HL-60/S4 (cell line): ENCODE measurements around the gene TOP1.

Source experiments
- in situ Hi-C: fragments of 300-500 bp; cut with MboI; formaldehyde crosslinking; loops from 2 replicates; pipeline ENCODE4 v1.14.3; 2022; ENCODE audit warnings: low sequenced_read_pairs

TOP1 gene

GRCh38 chr20:41165001-41165882 is 136.6 kb downstream of the TOP1 start:
- in situ Hi-C loops = no loop called here

GRCh38 chr20:41166201-41167117 is 137.8 kb downstream of the TOP1 start:
- in situ Hi-C loops = no loop called here

- in situ Hi-C loops = no loop called here
Observed at GRCh38 chr20:41167118-41167470, 138.5 kb downstream of the TOP1 start.

GRCh38 chr20:41167481-41168253 is 139.0 kb downstream of the TOP1 start:
- in situ Hi-C loops = no loop called here

GRCh38 chr20:41168281-41169161 is 139.9 kb downstream of the TOP1 start:
- in situ Hi-C loops = no loop called here

- in situ Hi-C loops = no loop called here
Observed at GRCh38 chr20:41169162-41169690, 140.6 kb downstream of the TOP1 start.

GRCh38 chr20:41169791-41170351 is 141.2 kb downstream of the TOP1 start:
- in situ Hi-C loops = no loop called here

GRCh38 chr20:41170386-41171105 is 141.9 kb downstream of the TOP1 start:
- in situ Hi-C loops = no loop called here

- in situ Hi-C loops = no loop called here
Observed at GRCh38 chr20:41171736-41172295, 143.2 kb downstream of the TOP1 start.

- in situ Hi-C loops = no loop called here
Observed at GRCh38 chr20:41172296-41173140, 143.9 kb downstream of the TOP1 start.

- in situ Hi-C loops = no loop called here
Observed at GRCh38 chr20:41173161-41173721, 144.6 kb downstream of the TOP1 start.

- in situ Hi-C loops = no loop called here
Observed at GRCh38 chr20:41173791-41174341, 145.2 kb downstream of the TOP1 start.
